ENCODE results near the gene CYTIP. TPM values are rescaled to one million over a fixed set of nuclear protein-coding genes. Genes with fewer than 3 reads are reported as not detected.

CYTIP gene
- total RNA-seq, 1 donor from 2014 or later = 0.27 TPM

GRCh38 chr2:157424374-157424773 is 19.5 kb downstream of the CYTIP start:
- no peak overlapping the region for H3K4me3 Mint-ChIP-seq (ENCODE audit: unreplicated experiment)
- H3K27me3 Mint-ChIP-seq (ENCODE audit: low read depth) = peaks cover 3% of the 10 kb centered on the region
- TF ChIP-seq, protein P1, sequence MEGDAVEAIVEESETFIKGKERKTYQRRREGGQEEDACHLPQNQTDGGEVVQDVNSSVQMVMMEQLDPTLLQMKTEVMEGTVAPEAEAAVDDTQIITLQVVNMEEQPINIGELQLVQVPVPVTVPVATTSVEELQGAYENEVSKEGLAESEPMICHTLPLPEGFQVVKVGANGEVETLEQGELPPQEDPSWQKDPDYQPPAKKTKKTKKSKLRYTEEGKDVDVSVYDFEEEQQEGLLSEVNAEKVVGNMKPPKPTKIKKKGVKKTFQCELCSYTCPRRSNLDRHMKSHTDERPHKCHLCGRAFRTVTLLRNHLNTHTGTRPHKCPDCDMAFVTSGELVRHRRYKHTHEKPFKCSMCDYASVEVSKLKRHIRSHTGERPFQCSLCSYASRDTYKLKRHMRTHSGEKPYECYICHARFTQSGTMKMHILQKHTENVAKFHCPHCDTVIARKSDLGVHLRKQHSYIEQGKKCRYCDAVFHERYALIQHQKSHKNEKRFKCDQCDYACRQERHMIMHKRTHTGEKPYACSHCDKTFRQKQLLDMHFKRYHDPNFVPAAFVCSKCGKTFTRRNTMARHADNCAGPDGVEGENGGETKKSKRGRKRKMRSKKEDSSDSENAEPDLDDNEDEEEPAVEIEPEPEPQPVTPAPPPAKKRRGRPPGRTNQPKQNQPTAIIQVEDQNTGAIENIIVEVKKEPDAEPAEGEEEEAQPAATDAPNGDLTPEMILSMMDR (IDR thresholded peaks at IDR 0.05) = no peak
- peaks cover 1% of the 10 kb centered on the region for H3K36me3 Mint-ChIP-seq (ENCODE audit: low read depth)
- H3K9me3 Mint-ChIP-seq (ENCODE audit: low read depth) = peaks cover 14% of the 10 kb centered on the region
- no peak for DNase-seq (ENCODE audit: low spot score)
- H3K27ac Mint-ChIP-seq (ENCODE audit: unreplicated experiment) = no peak overlapping the region
- no peaks in the 10 kb centered on the region for H3K4me1 Mint-ChIP-seq (ENCODE audit: low read depth)

- Mint-ChIP-seq H3K27me3 (ENCODE audit: low read depth) (peaks cover 3% of the 10 kb centered on the region), H3K36me3 (ENCODE audit: low read depth) (peaks cover 1% of the 10 kb centered on the region), H3K27ac (ENCODE audit: unreplicated experiment) (no peak overlapping the region), H3K4me1 (ENCODE audit: low read depth) (no peaks in the 10 kb centered on the region), H3K9me3 (ENCODE audit: low read depth) (peaks cover 14% of the 10 kb centered on the region), H3K4me3 (ENCODE audit: unreplicated experiment) (no peak overlapping the region)
- DNase-seq (ENCODE audit: low spot score) = no peak
- TF ChIP-seq, protein P1 (IDR thresholded peaks at IDR 0.05) = no peak
These were observed 21.9 kb downstream of the CYTIP start for GRCh38 chr2:157421964-157422363.

GRCh38 chr2:157421331-157421944 is 22.5 kb downstream of the CYTIP start:
- no peak overlapping the region for H3K27ac Mint-ChIP-seq (ENCODE audit: unreplicated experiment)
- H3K36me3 Mint-ChIP-seq (ENCODE audit: low read depth) = peaks cover 1% of the 10 kb centered on the region
- H3K9me3 Mint-ChIP-seq (ENCODE audit: low read depth) = peaks cover 11% of the 10 kb centered on the region
- H3K4me3 Mint-ChIP-seq (ENCODE audit: unreplicated experiment) = no peak overlapping the region
- peaks cover 3% of the 10 kb centered on the region for H3K27me3 Mint-ChIP-seq (ENCODE audit: low read depth)
- DNase-seq (ENCODE audit: low spot score) = no peak
- TF ChIP-seq, protein P1 (IDR thresholded peaks at IDR 0.05) = no peak
- no peaks in the 10 kb centered on the region for H3K4me1 Mint-ChIP-seq (ENCODE audit: low read depth)

GRCh38 chr2:157420771-157421323 is 23.0 kb downstream of the CYTIP start:
- no peak for DNase-seq (ENCODE audit: low spot score)
- Mint-ChIP-seq H3K9me3 (ENCODE audit: low read depth) (peaks cover 8% of the 10 kb centered on the region), H3K4me3 (ENCODE audit: unreplicated experiment) (no peak overlapping the region), H3K27me3 (ENCODE audit: low read depth) (peaks cover 3% of the 10 kb centered on the region), H3K27ac (ENCODE audit: unreplicated experiment) (no peak overlapping the region), H3K36me3 (ENCODE audit: low read depth) (no peaks in the 10 kb centered on the region), H3K4me1 (ENCODE audit: low read depth) (no peaks in the 10 kb centered on the region)
- TF ChIP-seq, protein P1 (IDR thresholded peaks at IDR 0.05) = no peak

GRCh38 chr2:157419031-157419575 is 24.8 kb downstream of the CYTIP start:
- peaks cover 4% of the 10 kb centered on the region for H3K9me3 Mint-ChIP-seq (ENCODE audit: low read depth)
- no peaks in the 10 kb centered on the region for H3K36me3 Mint-ChIP-seq (ENCODE audit: low read depth)
- no peak overlapping the region for H3K27ac Mint-ChIP-seq (ENCODE audit: unreplicated experiment)
- TF ChIP-seq, protein P1 (IDR thresholded peaks at IDR 0.05) = no peak
- no peaks in the 10 kb centered on the region for H3K4me1 Mint-ChIP-seq (ENCODE audit: low read depth)
- no peak overlapping the region for H3K4me3 Mint-ChIP-seq (ENCODE audit: unreplicated experiment)
- DNase-seq (ENCODE audit: low spot score) = no peak
- peaks cover 3% of the 10 kb centered on the region for H3K27me3 Mint-ChIP-seq (ENCODE audit: low read depth)
